T-helper 17 cell (primary cell): ENCODE data around the gene PACS2. TPM values are rescaled to one million over a fixed set of nuclear protein-coding genes. Genes with fewer than 3 reads are reported as not detected.

Experiments
- ATAC-seq: fragments of 150-1000 bp; cut with Tn5 transposase; 2 replicates; pipeline ENCODE4 v1.10.0; 2021; ENCODE audit warnings: mild to moderate bottlenecking, moderate library complexity
- DNase-seq, 3 donors: peaks; one replicate each; pipeline versions ENCODE4 v3.0.0 to v3.0.0-alpha.2; 2020 to 2021
- H3K9me3 ChIP-seq: one replicate; pipeline ENCODE4 v1.7.0; 2013; ENCODE audit warnings: low read length, mild to moderate bottlenecking; ENCODE audit not compliant: control insufficient read depth, poor library complexity, severe bottlenecking
- H3K27ac Mint-ChIP-seq: one replicate; pipeline ENCODE4 v1.8.0; 2022; ENCODE audit warnings: mild to moderate bottlenecking, moderate library complexity, mixed read lengths
- H3K27me3 Mint-ChIP-seq: one replicate; pipeline ENCODE4 v1.8.0; 2022; ENCODE audit warnings: mixed read lengths
- H3K36me3 Mint-ChIP-seq: one replicate; pipeline ENCODE4 v1.8.0; 2022; ENCODE audit warnings: low read depth, mixed read lengths
- H3K4me1 Mint-ChIP-seq: one replicate; pipeline ENCODE4 v1.8.0; 2022; ENCODE audit warnings: mild to moderate bottlenecking, mixed read lengths
- H3K4me3 Mint-ChIP-seq: one replicate; pipeline ENCODE4 v1.8.0; 2022; ENCODE audit warnings: mild to moderate bottlenecking, moderate library complexity, mixed read lengths
- total RNA-seq, 4 donors: library from RNA in 2 of 4; stranded (reverse) in 2 of 4; gene quantifications; one replicate each; pipeline ENCODE4 v1.2.3 and lab custom pipeline; 2022 to 2026

The PACS2 gene
- total RNA-seq, 2 donors from 2014 or later, result 56.0 to 64.9 TPM

GRCh38 chr14:105348169-105348944, 33.8 kb downstream of the PACS2 start:
- Mint-ChIP-seq H3K4me1 (peaks cover 2% of the 10 kb centered on the region), H3K4me3 (no peak overlapping the region), H3K27me3 (no peaks in the 10 kb centered on the region), H3K36me3 (no peaks in the 10 kb centered on the region), H3K27ac (no peak overlapping the region)
- DNase-seq (no peak), ATAC-seq (no peak)
- no peaks in the 10 kb centered on the region for H3K9me3 ChIP-seq

GRCh38 chr14:105348945-105349699, 34.6 kb downstream of the PACS2 start:
- no peak overlapping the region for H3K4me3 Mint-ChIP-seq

DNA sequence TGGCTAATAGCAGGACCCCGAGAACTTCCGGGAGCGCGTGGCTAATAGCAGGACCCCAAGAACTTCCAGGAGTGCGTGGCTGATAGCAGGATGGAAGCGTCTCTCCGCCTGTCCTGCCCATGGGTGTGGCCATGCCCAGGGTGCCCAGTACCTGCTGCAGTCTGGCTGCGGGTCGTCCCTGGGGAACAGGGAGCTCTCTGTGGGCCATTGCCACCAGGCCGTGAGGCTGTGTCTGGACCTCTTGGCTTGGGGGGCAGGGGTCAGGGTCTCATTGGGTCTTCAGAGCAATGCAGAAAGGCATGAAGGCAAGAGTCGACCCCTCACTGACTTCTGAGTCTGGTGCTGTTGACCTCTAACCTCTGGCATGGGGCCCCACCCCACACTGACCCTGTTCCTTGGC, 35.4 kb downstream of the PACS2 start:
- Mint-ChIP-seq H3K4me1 (peaks cover 2% of the 10 kb centered on the region), H3K36me3 (no peaks in the 10 kb centered on the region), H3K27me3 (no peaks in the 10 kb centered on the region), H3K4me3 (no peak overlapping the region), H3K27ac (no peak overlapping the region)
- H3K9me3 ChIP-seq, result no peaks in the 10 kb centered on the region
- ATAC-seq (no peak), DNase-seq (no peak)

More at GRCh38 chr14:105348945-105349699, 34.6 kb downstream of the PACS2 start:
- no peak for ATAC-seq
- Mint-ChIP-seq H3K36me3 (no peaks in the 10 kb centered on the region), H3K4me1 (peaks cover 2% of the 10 kb centered on the region), H3K27ac (no peak overlapping the region), H3K27me3 (no peaks in the 10 kb centered on the region)
- H3K9me3 ChIP-seq, result no peaks in the 10 kb centered on the region
- DNase-seq, result no peak

DNA sequence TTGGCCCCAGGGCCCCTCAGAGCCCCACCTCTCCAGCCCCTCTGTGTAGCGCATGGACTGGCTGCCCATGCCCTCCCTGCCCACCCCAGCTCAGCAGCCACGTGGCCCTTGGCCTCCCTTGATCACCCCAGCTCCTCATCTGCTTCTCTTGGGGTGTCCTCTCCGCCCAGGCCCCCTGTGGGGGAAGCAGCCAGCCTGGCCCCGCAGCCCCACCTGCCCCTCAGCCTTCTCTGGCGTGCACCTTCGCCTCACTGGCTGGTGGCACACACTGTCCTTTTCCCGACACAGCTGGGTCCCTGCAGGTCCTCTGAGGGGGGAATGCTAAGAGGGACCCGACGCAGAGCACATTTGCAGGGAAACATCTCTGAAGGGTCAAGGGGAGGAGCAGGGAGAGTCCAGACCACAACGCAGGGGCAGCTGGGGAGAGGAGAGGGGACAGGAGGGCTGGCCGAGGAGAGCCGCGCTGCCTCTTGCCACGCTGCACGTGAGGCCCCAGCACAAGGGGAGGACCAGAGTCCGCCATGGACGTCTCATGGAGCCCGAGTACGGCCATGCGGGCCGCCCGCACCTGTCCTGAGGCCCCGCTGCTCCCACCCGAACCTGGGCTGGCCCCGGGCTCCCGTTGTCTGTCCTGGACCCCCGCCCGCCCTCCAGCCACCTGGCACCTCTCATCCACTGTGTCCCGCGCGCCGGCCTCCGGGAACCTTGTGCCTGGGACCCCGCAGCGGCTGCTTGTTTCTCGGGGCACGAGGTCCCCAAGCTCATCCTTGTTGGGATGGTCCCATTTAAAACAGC, 36.1 kb downstream of the PACS2 start:
- Mint-ChIP-seq H3K4me3 (no peak overlapping the region), H3K27ac (no peak overlapping the region), H3K4me1 (peaks cover 2% of the 10 kb centered on the region), H3K36me3 (no peaks in the 10 kb centered on the region), H3K27me3 (no peaks in the 10 kb centered on the region)
- no peak for DNase-seq
- ATAC-seq, result no peak
- H3K9me3 ChIP-seq, result no peaks in the 10 kb centered on the region

- H3K4me1 Mint-ChIP-seq, result peaks cover 2% of the 10 kb centered on the region
- no peaks in the 10 kb centered on the region for H3K36me3 Mint-ChIP-seq
- H3K4me3 Mint-ChIP-seq, result no peak overlapping the region
- H3K27me3 Mint-ChIP-seq, result no peaks in the 10 kb centered on the region
- DNase-seq (no peak), ATAC-seq (no peak)
- no peaks in the 10 kb centered on the region for H3K9me3 ChIP-seq
- H3K27ac Mint-ChIP-seq, result no peak overlapping the region
Observed at GRCh38 chr14:105351410-105351809, 36.9 kb downstream of the PACS2 start.

- Mint-ChIP-seq H3K4me1 (peaks cover 2% of the 10 kb centered on the region), H3K27ac (no peak overlapping the region), H3K36me3 (no peaks in the 10 kb centered on the region), H3K4me3 (no peak overlapping the region), H3K27me3 (no peaks in the 10 kb centered on the region)
- DNase-seq (peak; percentile 58 to 90 (median 67)), ATAC-seq (peak; percentile 98)
- no peaks in the 10 kb centered on the region for H3K9me3 ChIP-seq
Observed at GRCh38 chr14:105351920-105352851, 37.6 kb downstream of the PACS2 start.

DNA sequence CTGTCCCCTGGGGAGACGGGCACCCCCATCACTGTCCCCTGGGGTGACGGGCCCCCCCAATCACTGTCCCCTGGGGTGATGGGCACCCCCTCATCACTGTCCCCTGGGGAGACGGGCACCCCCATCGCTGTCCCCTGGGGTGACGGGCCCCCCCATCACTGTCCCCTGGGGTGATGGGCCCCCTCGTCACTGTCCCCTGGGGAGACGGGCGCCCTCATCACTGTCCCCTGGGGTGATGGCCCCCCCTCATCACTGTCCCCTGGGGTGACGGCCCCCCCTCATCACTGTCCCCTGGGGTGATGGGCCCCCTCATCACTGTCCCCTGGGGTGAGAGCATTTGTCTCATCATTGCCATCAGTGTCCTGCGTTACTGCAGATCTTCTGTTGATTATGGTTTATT, 38.6 kb downstream of the PACS2 start:
- Mint-ChIP-seq H3K4me3 (no peak overlapping the region), H3K36me3 (no peaks in the 10 kb centered on the region), H3K27ac (no peak overlapping the region), H3K27me3 (no peaks in the 10 kb centered on the region), H3K4me1 (peaks cover 2% of the 10 kb centered on the region)
- ATAC-seq (no peak), DNase-seq (no peak)
- H3K9me3 ChIP-seq, result no peaks in the 10 kb centered on the region

DNA sequence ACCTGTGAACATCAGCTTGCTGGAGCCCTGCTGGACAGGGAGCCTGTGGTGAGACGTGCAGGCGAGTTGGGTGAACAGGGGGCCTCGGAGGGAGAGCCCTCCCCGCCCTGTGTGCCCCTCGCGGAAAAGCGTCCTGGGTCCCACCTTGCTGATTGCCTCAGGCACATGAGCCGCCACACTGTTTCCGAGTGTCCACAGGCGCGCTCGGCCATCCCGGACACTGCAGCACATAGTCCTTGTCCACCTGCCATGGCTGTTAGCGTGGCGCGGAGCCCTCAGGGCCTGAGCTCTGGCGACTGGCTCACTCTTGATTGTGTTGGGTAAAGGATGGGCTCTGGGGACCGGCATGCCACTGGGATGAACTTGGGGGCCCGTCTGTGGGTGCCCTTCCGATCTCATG, 40.0 kb downstream of the PACS2 start:
- no peaks in the 10 kb centered on the region for H3K27me3 Mint-ChIP-seq
- no peak overlapping the region for H3K27ac Mint-ChIP-seq
- H3K4me3 Mint-ChIP-seq, result no peak overlapping the region
- no peak for DNase-seq
- H3K36me3 Mint-ChIP-seq, result no peaks in the 10 kb centered on the region
- no peak for ATAC-seq
- peaks cover 2% of the 10 kb centered on the region for H3K4me1 Mint-ChIP-seq
- H3K9me3 ChIP-seq, result no peaks in the 10 kb centered on the region

DNA sequence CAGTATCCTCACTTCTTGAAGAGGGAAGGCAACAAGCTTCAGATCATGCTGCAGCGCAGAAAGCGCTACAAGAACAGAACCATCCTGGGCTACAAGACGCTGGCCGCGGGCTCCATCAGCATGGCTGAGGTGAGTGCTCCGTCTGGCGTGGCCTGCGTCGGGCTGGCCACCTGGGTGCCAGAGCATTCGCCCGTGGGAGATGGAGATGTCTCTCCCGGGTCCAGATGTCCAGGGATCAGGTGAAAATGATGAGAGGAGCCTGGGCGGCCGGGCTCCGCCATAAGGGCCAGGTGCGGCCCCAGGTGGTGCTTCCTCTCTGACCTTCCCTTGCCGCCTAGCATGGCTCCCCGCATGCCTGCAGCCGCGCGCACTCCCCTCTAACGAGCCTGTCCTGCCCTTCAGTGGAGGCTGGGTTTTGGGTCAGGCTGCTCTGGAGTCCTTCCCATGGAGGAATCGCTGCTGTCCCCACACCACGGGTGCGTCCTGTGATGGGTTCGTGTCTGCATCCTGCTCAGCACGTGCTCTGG, 40.6 kb downstream of the PACS2 start:
- Mint-ChIP-seq H3K27ac (no peak overlapping the region), H3K4me3 (no peak overlapping the region), H3K4me1 (peaks cover 2% of the 10 kb centered on the region), H3K27me3 (no peaks in the 10 kb centered on the region), H3K36me3 (no peaks in the 10 kb centered on the region)
- DNase-seq, result no peak
- ATAC-seq, result no peak
- H3K9me3 ChIP-seq, result no peaks in the 10 kb centered on the region

GRCh38 chr14:105355850-105356604, 41.5 kb downstream of the PACS2 start:
- Mint-ChIP-seq H3K27me3 (no peaks in the 10 kb centered on the region), H3K4me3 (no peak overlapping the region), H3K36me3 (no peaks in the 10 kb centered on the region), H3K4me1 (peaks cover 2% of the 10 kb centered on the region), H3K27ac (no peak overlapping the region)
- ATAC-seq, result no peak
- DNase-seq, result no peak
- H3K9me3 ChIP-seq, result no peaks in the 10 kb centered on the region

GRCh38 chr14:105356927-105357326, 42.4 kb downstream of the PACS2 start:
- H3K4me1 Mint-ChIP-seq, result peaks cover 2% of the 10 kb centered on the region

DNA sequence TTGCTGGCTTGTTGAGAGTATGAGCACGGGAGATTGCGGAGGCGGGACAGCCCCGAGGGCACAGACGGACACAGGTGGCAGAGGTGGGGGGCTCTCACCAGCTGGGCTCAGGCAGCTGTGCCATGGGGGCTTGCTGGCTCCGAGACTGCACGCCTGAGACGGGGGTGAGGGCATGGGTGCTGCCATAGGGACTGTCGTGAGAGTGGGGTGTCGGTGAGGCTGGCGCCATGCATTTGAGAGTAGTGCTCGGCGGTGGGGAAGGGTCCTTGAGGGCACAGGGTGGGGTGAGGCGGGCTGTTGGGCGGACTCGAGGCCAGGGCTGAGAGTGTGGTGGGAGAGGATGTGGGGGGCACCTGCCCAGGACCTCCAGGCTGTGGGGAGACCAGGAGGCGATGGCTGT, 43.1 kb downstream of the PACS2 start:
- H3K4me1 Mint-ChIP-seq, result no peaks in the 10 kb centered on the region
- H3K9me3 ChIP-seq, result no peaks in the 10 kb centered on the region
- H3K27me3 Mint-ChIP-seq, result no peaks in the 10 kb centered on the region
- DNase-seq (no peak), ATAC-seq (no peak)
- no peak overlapping the region for H3K27ac Mint-ChIP-seq
- no peaks in the 10 kb centered on the region for H3K36me3 Mint-ChIP-seq
- no peak overlapping the region for H3K4me3 Mint-ChIP-seq

More at GRCh38 chr14:105356927-105357326, 42.4 kb downstream of the PACS2 start:
- H3K36me3 Mint-ChIP-seq, result no peaks in the 10 kb centered on the region
- ATAC-seq, result no peak
- no peaks in the 10 kb centered on the region for H3K9me3 ChIP-seq
- H3K27me3 Mint-ChIP-seq, result no peaks in the 10 kb centered on the region
- no peak for DNase-seq
- H3K4me3 Mint-ChIP-seq, result no peak overlapping the region
- H3K27ac Mint-ChIP-seq, result no peak overlapping the region
